ENCODE data around the gene PPP1R37. TPM values are rescaled to one million over a fixed set of nuclear protein-coding genes. Genes with fewer than 3 reads are reported as not detected.

The PPP1R37 gene
- total and polyA plus RNA-seq, 2 of the 8 experiments (the other 6 are each of a cell fraction or from before 2014, with no cell fraction given) = 14.6 to 25.7 TPM

DNA sequence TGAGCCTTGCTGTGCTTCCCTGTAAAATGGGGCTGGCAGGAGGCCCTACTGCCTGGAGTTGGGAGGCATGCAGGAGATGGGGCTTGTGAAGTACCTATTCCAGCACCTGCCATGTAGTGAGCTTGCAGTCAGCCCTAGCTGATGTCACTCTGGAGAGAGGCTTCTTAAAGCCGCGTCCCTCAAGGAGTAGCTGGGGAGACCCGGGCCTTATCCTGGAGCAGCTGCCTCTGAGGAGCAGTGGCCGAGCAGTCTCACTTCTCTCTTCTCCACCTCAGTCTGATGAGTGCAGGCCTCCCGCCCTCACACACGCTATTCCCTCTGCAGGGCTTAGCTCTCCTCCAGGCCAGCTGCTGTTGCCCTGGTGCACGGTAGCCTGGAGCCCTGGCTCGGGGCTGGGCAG, 36.1 kb upstream of the PPP1R37 start (continued):
- TF ChIP-seq, protein P1, sequence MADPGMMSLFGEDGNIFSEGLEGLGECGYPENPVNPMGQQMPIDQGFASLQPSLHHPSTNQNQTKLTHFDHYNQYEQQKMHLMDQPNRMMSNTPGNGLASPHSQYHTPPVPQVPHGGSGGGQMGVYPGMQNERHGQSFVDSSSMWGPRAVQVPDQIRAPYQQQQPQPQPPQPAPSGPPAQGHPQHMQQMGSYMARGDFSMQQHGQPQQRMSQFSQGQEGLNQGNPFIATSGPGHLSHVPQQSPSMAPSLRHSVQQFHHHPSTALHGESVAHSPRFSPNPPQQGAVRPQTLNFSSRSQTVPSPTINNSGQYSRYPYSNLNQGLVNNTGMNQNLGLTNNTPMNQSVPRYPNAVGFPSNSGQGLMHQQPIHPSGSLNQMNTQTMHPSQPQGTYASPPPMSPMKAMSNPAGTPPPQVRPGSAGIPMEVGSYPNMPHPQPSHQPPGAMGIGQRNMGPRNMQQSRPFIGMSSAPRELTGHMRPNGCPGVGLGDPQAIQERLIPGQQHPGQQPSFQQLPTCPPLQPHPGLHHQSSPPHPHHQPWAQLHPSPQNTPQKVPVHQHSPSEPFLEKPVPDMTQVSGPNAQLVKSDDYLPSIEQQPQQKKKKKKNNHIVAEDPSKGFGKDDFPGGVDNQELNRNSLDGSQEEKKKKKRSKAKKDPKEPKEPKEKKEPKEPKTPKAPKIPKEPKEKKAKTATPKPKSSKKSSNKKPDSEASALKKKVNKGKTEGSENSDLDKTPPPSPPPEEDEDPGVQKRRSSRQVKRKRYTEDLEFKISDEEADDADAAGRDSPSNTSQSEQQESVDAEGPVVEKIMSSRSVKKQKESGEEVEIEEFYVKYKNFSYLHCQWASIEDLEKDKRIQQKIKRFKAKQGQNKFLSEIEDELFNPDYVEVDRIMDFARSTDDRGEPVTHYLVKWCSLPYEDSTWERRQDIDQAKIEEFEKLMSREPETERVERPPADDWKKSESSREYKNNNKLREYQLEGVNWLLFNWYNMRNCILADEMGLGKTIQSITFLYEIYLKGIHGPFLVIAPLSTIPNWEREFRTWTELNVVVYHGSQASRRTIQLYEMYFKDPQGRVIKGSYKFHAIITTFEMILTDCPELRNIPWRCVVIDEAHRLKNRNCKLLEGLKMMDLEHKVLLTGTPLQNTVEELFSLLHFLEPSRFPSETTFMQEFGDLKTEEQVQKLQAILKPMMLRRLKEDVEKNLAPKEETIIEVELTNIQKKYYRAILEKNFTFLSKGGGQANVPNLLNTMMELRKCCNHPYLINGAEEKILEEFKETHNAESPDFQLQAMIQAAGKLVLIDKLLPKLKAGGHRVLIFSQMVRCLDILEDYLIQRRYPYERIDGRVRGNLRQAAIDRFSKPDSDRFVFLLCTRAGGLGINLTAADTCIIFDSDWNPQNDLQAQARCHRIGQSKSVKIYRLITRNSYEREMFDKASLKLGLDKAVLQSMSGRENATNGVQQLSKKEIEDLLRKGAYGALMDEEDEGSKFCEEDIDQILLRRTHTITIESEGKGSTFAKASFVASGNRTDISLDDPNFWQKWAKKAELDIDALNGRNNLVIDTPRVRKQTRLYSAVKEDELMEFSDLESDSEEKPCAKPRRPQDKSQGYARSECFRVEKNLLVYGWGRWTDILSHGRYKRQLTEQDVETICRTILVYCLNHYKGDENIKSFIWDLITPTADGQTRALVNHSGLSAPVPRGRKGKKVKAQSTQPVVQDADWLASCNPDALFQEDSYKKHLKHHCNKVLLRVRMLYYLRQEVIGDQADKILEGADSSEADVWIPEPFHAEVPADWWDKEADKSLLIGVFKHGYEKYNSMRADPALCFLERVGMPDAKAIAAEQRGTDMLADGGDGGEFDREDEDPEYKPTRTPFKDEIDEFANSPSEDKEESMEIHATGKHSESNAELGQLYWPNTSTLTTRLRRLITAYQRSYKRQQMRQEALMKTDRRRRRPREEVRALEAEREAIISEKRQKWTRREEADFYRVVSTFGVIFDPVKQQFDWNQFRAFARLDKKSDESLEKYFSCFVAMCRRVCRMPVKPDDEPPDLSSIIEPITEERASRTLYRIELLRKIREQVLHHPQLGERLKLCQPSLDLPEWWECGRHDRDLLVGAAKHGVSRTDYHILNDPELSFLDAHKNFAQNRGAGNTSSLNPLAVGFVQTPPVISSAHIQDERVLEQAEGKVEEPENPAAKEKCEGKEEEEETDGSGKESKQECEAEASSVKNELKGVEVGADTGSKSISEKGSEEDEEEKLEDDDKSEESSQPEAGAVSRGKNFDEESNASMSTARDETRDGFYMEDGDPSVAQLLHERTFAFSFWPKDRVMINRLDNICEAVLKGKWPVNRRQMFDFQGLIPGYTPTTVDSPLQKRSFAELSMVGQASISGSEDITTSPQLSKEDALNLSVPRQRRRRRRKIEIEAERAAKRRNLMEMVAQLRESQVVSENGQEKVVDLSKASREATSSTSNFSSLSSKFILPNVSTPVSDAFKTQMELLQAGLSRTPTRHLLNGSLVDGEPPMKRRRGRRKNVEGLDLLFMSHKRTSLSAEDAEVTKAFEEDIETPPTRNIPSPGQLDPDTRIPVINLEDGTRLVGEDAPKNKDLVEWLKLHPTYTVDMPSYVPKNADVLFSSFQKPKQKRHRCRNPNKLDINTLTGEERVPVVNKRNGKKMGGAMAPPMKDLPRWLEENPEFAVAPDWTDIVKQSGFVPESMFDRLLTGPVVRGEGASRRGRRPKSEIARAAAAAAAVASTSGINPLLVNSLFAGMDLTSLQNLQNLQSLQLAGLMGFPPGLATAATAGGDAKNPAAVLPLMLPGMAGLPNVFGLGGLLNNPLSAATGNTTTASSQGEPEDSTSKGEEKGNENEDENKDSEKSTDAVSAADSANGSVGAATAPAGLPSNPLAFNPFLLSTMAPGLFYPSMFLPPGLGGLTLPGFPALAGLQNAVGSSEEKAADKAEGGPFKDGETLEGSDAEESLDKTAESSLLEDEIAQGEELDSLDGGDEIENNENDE (IDR thresholded peaks at IDR 0.05; ENCODE audit: insufficient replicate concordance, low read length) = no peak
- TF ChIP-seq CBX5 (IDR thresholded peaks at IDR 0.05; ENCODE audit: low read depth, low read length) = no peak
- no peak for TF ChIP-seq KDM1A (IDR thresholded peaks at IDR 0.05; ENCODE audit: borderline replicate concordance, low read length)
- TF ChIP-seq SP1 (IDR thresholded peaks at IDR 0.05; ENCODE audit: low read depth, low read length) = no peak
- TF ChIP-seq RNF2 (IDR thresholded peaks at IDR 0.05; ENCODE audit: borderline replicate concordance, low read depth, low read length, missing control alignments, poor library complexity, severe bottlenecking) = no peak
